ENCODE results near the gene TBX6. TPM values are rescaled to one million over a fixed set of nuclear protein-coding genes. Genes with fewer than 3 reads are reported as not detected.

TBX6 gene
- total RNA-seq, 1 experiment from 2014 or later = 1.6 TPM

DNA sequence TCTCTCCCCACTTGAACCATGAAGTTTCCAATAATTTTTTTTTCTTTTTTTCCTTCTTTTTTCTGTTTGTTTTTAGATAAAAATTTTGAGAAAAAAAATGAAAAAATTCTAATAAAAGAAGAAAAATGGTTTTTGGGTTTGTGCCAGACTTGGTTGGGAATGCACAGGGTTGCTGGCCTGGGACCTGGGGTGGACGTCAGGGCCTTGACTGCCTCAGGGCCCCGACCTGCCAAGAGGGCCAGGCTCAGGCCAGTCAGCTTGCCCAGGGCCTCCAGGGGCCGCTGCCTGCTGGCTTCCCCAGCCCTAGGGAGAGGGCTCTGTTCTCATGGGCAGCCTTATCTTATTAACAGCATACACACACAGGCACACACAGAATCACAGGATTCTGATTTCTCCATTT lies 6.5 kb downstream of the TBX6 start:
- TF ChIP-seq, protein P1, sequence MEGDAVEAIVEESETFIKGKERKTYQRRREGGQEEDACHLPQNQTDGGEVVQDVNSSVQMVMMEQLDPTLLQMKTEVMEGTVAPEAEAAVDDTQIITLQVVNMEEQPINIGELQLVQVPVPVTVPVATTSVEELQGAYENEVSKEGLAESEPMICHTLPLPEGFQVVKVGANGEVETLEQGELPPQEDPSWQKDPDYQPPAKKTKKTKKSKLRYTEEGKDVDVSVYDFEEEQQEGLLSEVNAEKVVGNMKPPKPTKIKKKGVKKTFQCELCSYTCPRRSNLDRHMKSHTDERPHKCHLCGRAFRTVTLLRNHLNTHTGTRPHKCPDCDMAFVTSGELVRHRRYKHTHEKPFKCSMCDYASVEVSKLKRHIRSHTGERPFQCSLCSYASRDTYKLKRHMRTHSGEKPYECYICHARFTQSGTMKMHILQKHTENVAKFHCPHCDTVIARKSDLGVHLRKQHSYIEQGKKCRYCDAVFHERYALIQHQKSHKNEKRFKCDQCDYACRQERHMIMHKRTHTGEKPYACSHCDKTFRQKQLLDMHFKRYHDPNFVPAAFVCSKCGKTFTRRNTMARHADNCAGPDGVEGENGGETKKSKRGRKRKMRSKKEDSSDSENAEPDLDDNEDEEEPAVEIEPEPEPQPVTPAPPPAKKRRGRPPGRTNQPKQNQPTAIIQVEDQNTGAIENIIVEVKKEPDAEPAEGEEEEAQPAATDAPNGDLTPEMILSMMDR (conservative IDR thresholded peaks at IDR 0.05) = no peak
- Mint-ChIP-seq H3K36me3 (ENCODE audit: insufficient read depth in 1 of 3, low read depth in 3 of 3) (peaks cover 31 to 56% (median 55%) of the 10 kb centered on the region in 3 experiments), H3K9me3 (no peaks in the 10 kb centered on the region; a peak in 1 of 5 replicates), H3K27me3 (ENCODE audit: low read depth) (peaks cover 4% of the 10 kb centered on the region; the same call in 1 of the 2 replicates), H3K27ac (no peak overlapping the region), H3K4me3 (no peak overlapping the region), H3K4me1 (peaks cover 3 to 4% of the 10 kb centered on the region in 2 experiments; a peak in 1 of 4 replicates)
- Histone ChIP-seq H3K18ac (ENCODE audit: insufficient read length, low read depth, low read length) (no peak overlapping the region), H4K91ac (ENCODE audit: insufficient read length, low read depth, low read length) (no peak overlapping the region), H2AK5ac (ENCODE audit: insufficient read length, low read length) (no peak overlapping the region), H3T11ph (ENCODE audit: low read length) (no peak overlapping the region), H3K79me2 (ENCODE audit: insufficient read depth, low read length) (no peaks in the 10 kb centered on the region), H3K27ac (ENCODE audit: insufficient read length, low read depth, low read length) (no peak overlapping the region), H2BK15ac (ENCODE audit: low read depth, low read length) (no peak overlapping the region), H3K4me2 (ENCODE audit: insufficient read depth, insufficient read length, low read length) (no peak overlapping the region), H3K79me1 (ENCODE audit: insufficient read depth, low read depth, low read length, poor library complexity, severe bottlenecking) (no peaks in the 10 kb centered on the region), H2BK12ac (ENCODE audit: insufficient read length, low read depth, low read length) (no peak overlapping the region), H2AFZ (ENCODE audit: low read length) (no peak overlapping the region), H3K23ac (ENCODE audit: insufficient read length, low read depth, low read length) (no peak overlapping the region), H3K9me3 (ENCODE audit: control insufficient read depth, low read depth, low read length) (no peaks in the 10 kb centered on the region), H3K23me2 (ENCODE audit: insufficient read length, low read depth, low read length, poor library complexity, severe bottlenecking) (no peaks in the 10 kb centered on the region), H4K5ac (ENCODE audit: insufficient read length, low read depth, low read length) (no peak overlapping the region), H2BK5ac (ENCODE audit: insufficient read length, low read length) (no peak overlapping the region), H2BK20ac (ENCODE audit: low read depth, low read length, poor library complexity, severe bottlenecking) (no peak overlapping the region), H3K4ac (ENCODE audit: low read depth, low read length) (no peak overlapping the region), H3K56ac (ENCODE audit: insufficient read length, low read depth, low read length) (no peak overlapping the region), H4K8ac (replicated peaks; ENCODE audit: insufficient read length, low read depth, low read length) (no peak overlapping the region), H4K20me1 (ENCODE audit: control insufficient read depth, insufficient read depth, insufficient read length) (no peaks in the 10 kb centered on the region), H3K14ac (ENCODE audit: insufficient read depth, low read length) (no peak overlapping the region), H3K4me1 (ENCODE audit: insufficient read depth, low read length) (no peaks in the 10 kb centered on the region), H2BK120ac (ENCODE audit: low read depth, low read length, poor library complexity, severe bottlenecking) (no peak overlapping the region), H3K27me3 (ENCODE audit: insufficient read depth, low read length) (no peaks in the 10 kb centered on the region), H3K9ac (ENCODE audit: extremely low read depth, insufficient read length, low read length) (no peak overlapping the region)
- no peak for DNase-seq
- WGBS (ENCODE audit: extremely low coverage, insufficient read length, low lambda C conversion rate) = no CpG with 5 or more reads among the region's 3 CpGs

All from H9 (cell line).